Cardiac muscle cell (in vitro differentiated cells and primary cell): ENCODE data around the gene HTATSF1. TPM values are rescaled to one million over a fixed set of nuclear protein-coding genes. Genes with fewer than 3 reads are reported as not detected.

ENCODE experiments used
- DNase-seq, 2 donors: peaks; one replicate each; pipeline versions ENCODE4 v3.0.0 to v3.0.0-alpha.2; 2010 to 2017; ENCODE audit warnings: low read depth in 1 of 2, low spot score in 1 of 2
- H3K27ac ChIP-seq: fragments of 200-600 bp; sonication (generic); 2 replicates; pipeline ENCODE4 v1.5.1; 2016
- H3K27me3 ChIP-seq: fragments of 200-600 bp; sonication (generic); 2 replicates; pipeline ENCODE4 v1.6.0; 2016; ENCODE audit warnings: control low read depth
- H3K36me3 ChIP-seq: fragments of 200-600 bp; sonication (generic); 2 replicates; pipeline ENCODE4 v1.5.1; 2016; ENCODE audit warnings: control low read depth
- H3K4me1 ChIP-seq: fragments of 200-600 bp; sonication (generic); 2 replicates; pipeline ENCODE4 v1.8.1; 2017; ENCODE audit warnings: low read depth, mild to moderate bottlenecking, mixed run types
- H3K4me3 ChIP-seq: fragments of 200-600 bp; sonication (generic); 2 replicates; pipeline ENCODE4 v1.5.1; 2016; ENCODE audit warnings: mild to moderate bottlenecking
- H3K9me3 ChIP-seq: fragments of 200-600 bp; sonication (generic); 2 replicates; pipeline ENCODE4 v1.5.1; 2017; ENCODE audit warnings: low read depth, mild to moderate bottlenecking, control low read depth
- CTCF ChIP-seq: IDR thresholded peaks from 2 replicates; pipeline ENCODE4 v1.5.1; 2012; ENCODE audit warnings: low read depth, mild to moderate bottlenecking, low read length
- polyA plus RNA-seq: library from polyadenylated mRNA; unstranded; fragments of >200 nt; fragmentation: Nextera tagmentation; extraction: Ambion mirVana; gene quantifications from 2 replicates; pipeline ENCODE4 v1.2.1, GENCODE V29; 2016
- total RNA-seq: library from RNA; depleted of rRNA; stranded (reverse); fragments of >200 nt; gene quantifications from 2 replicates; pipeline ENCODE4 v1.2.3, GENCODE V29; 2016

Gene HTATSF1
- total and polyA plus RNA-seq, 2 experiments from 2014 or later: 80.4 to 95.8 TPM

DNA sequence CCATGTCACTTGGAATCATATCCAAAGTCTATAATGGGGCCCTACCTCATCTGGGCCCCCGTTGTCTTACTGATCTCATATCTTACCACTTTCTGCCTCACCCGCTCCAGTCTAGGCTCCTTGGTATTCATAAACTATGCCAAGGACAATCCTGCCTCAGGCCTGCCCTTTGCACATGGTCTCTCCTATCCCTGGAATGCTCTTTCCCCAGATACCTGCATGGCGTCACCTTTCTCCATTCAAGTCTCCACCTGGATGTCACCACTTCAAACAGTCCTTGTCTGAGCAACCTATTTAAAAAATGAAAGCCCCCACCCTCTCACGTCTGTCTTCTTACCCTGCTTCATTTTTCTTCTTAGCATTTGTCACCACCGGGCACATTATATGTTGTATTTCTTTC is 42.8 kb downstream of the HTATSF1 start:
- DNase-seq: no peak
- Histone ChIP-seq H3K4me3 (no peak overlapping the region), H3K4me1 (no peaks in the 10 kb centered on the region), H3K27ac (no peak overlapping the region), H3K27me3 (no peaks in the 10 kb centered on the region), H3K9me3 (no peaks in the 10 kb centered on the region), H3K36me3 (no peaks in the 10 kb centered on the region)
- TF ChIP-seq CTCF: no peak

DNA sequence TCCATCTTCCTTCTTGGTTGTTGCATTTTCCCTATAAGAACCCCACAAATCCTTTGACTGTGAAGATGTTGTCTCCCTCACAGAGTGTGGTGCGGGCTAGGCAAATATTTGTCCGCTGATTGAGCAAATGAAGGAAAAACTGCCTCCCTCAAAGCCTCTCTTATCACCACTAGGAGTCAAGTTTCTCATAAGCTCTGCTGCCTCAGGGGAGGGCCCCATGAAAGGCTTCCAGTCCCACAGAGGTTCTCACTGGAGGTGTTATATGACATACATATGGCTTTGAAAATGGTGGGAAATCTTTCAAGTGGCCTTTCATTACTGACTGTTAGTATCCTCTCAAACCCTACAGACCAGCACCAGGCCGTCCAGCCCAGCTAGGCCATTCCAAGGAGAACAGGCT is 43.9 kb downstream of the HTATSF1 start:
- Histone ChIP-seq H3K4me1 (no peaks in the 10 kb centered on the region), H3K27ac (no peak overlapping the region), H3K4me3 (no peak overlapping the region), H3K36me3 (no peaks in the 10 kb centered on the region), H3K9me3 (no peaks in the 10 kb centered on the region), H3K27me3 (no peaks in the 10 kb centered on the region)
- peak; percentile 1 to 39 for DNase-seq
- TF ChIP-seq CTCF: no peak

- Histone ChIP-seq H3K4me3 (no peak overlapping the region), H3K36me3 (no peaks in the 10 kb centered on the region), H3K4me1 (no peaks in the 10 kb centered on the region), H3K27me3 (no peaks in the 10 kb centered on the region), H3K9me3 (no peaks in the 10 kb centered on the region), H3K27ac (no peak overlapping the region)
- TF ChIP-seq CTCF: no peak
- DNase-seq: no peak
Observed at GRCh38 chrX:136542281-136542680, 44.9 kb downstream of the HTATSF1 start.

DNA sequence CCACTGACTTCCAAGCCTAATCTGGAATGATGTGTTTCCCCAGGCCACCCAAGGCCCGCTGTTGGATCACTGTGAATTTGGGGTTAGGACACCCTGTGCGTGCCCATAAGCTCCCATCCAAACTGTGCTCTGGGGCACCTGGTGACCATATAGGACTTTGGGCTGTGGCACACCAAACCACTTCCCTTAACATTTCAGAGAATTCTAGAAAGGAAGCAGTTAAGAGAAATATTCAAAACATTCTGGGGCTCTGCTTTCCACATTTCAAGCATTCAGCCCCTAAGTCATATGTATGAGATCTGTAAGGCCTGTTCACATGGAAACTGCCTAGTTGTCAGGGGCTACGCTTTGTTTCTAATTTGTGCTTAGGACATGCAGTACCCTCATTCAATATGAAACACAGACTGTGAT is 49.0 kb downstream of the HTATSF1 start:
- H3K9me3 ChIP-seq: no peaks in the 10 kb centered on the region
- no peak overlapping the region for H3K27ac ChIP-seq
- no peak overlapping the region for H3K4me3 ChIP-seq
- H3K27me3 ChIP-seq: no peaks in the 10 kb centered on the region
- no peak for DNase-seq
- TF ChIP-seq CTCF: no peak
- no peaks in the 10 kb centered on the region for H3K4me1 ChIP-seq
- no peaks in the 10 kb centered on the region for H3K36me3 ChIP-seq

GRCh38 chrX:136549226-136549625 is 51.8 kb downstream of the HTATSF1 start:
- no peak for TF ChIP-seq CTCF
- Histone ChIP-seq H3K4me3 (no peak overlapping the region), H3K27me3 (no peaks in the 10 kb centered on the region), H3K9me3 (no peaks in the 10 kb centered on the region), H3K4me1 (no peaks in the 10 kb centered on the region), H3K36me3 (no peaks in the 10 kb centered on the region), H3K27ac (no peak overlapping the region)
- no peak for DNase-seq

DNA sequence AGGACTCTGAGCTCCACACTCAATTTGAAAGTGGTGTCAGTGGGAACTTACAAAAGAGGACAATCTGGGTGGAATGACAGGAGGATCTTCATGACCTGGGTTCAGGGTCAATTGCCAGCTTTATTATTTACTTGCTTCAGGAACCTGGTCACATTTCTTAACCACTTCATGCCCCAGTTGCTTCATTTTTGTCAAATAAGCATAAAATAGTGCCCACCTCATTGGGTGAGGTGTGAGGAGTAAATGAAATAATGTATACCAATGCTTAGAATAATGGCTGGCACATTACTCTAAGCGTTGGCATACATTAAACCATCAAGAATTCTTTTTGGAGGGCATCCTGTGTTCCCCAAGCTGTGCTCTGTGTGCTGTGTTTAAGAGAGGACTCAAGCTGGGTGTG is 54.0 kb downstream of the HTATSF1 start:
- Histone ChIP-seq H3K9me3 (no peaks in the 10 kb centered on the region), H3K27me3 (no peaks in the 10 kb centered on the region), H3K4me1 (no peaks in the 10 kb centered on the region), H3K36me3 (no peaks in the 10 kb centered on the region), H3K4me3 (no peak overlapping the region), H3K27ac (no peak overlapping the region)
- no peak for DNase-seq
- no peak for TF ChIP-seq CTCF
